ENCODE results near the gene ZNF710. TPM values are rescaled to one million over a fixed set of nuclear protein-coding genes. Genes with fewer than 3 reads are reported as not detected.

The ZNF710 gene
- total RNA-seq, 1 donor from 2014 or later, result 34.7 TPM

- no peaks in the 10 kb centered on the region for H3K9me3 Mint-ChIP-seq
- H3K4me3 Mint-ChIP-seq, result peak overlapping the region; percentile 91
- H3K36me3 Mint-ChIP-seq, result peaks cover 6% of the 10 kb centered on the region
- no peak for DNase-seq (ENCODE audit: extremely low spot score, unreplicated experiment)
- H3K4me1 Mint-ChIP-seq (ENCODE audit: unreplicated experiment), result peaks cover 72% of the 10 kb centered on the region
- H3K27ac Mint-ChIP-seq, result peak overlapping the region; percentile 95
- no peaks in the 10 kb centered on the region for H3K27me3 Mint-ChIP-seq
- TF ChIP-seq CTCF (conservative IDR thresholded peaks at IDR 0.05), result no peak
Measured at GRCh38 chr15:90099072-90099867, 98.1 kb downstream of the ZNF710 start.

- Mint-ChIP-seq H3K9me3 (no peaks in the 10 kb centered on the region), H3K36me3 (peaks cover 6% of the 10 kb centered on the region), H3K4me1 (ENCODE audit: unreplicated experiment) (peaks cover 75% of the 10 kb centered on the region), H3K4me3 (peak overlapping the region; percentile 91), H3K27me3 (no peaks in the 10 kb centered on the region), H3K27ac (peak overlapping the region; percentile 95)
- TF ChIP-seq CTCF (conservative IDR thresholded peaks at IDR 0.05), result no peak
- DNase-seq (ENCODE audit: extremely low spot score, unreplicated experiment), result no peak
Measured at GRCh38 chr15:90099868-90100831, 99.0 kb downstream of the ZNF710 start.

GRCh38 chr15:90101130-90101968, 100.2 kb downstream of the ZNF710 start:
- H3K27me3 Mint-ChIP-seq, result no peaks in the 10 kb centered on the region
- H3K4me1 Mint-ChIP-seq (ENCODE audit: unreplicated experiment), result peaks cover 69% of the 10 kb centered on the region
- DNase-seq (ENCODE audit: extremely low spot score, unreplicated experiment), result no peak
- peaks cover 4% of the 10 kb centered on the region for H3K36me3 Mint-ChIP-seq
- H3K27ac Mint-ChIP-seq, result peak overlapping the region; percentile 95
- H3K4me3 Mint-ChIP-seq, result peak overlapping the region; percentile 91
- H3K9me3 Mint-ChIP-seq, result no peaks in the 10 kb centered on the region
- TF ChIP-seq CTCF (conservative IDR thresholded peaks at IDR 0.05), result no peak

- Mint-ChIP-seq H3K4me3 (peak within 1 kb of the TSS; percentile 91), H3K9me3 (no peaks in the 10 kb centered on the region), H3K4me1 (ENCODE audit: unreplicated experiment) (peaks cover 70% of the 10 kb centered on the region), H3K27ac (peak within 1 kb of the TSS; percentile 95), H3K36me3 (peaks cover 3% of the 10 kb centered on the region), H3K27me3 (no peaks in the 10 kb centered on the region)
- DNase-seq (ENCODE audit: extremely low spot score, unreplicated experiment), result peak; percentile 88
- peak; percentile 16 for TF ChIP-seq CTCF (conservative IDR thresholded peaks at IDR 0.05)
Measured at GRCh38 chr15:90101969-90102890, 101.1 kb downstream of the ZNF710 start, which contains the start of gene IDH2. IDH2 (minus strand) TSS chr15:90102468; CDS start chr15:90102390, 78 bp downstream.
